DND-41 (cell line): ENCODE measurements around the gene KRTAP17-1.

Experiments used
- EZH2 ChIP-seq: IDR thresholded peaks from 3 replicates; pipeline ENCODE4 v1.6.1; 2012; ENCODE audit warnings: borderline replicate concordance, low read depth, mild to moderate bottlenecking, moderate library complexity, low read length, inconsistent platforms; ENCODE audit not compliant: severe bottlenecking
- TF ChIP-seq, protein P1 (sequence below): IDR thresholded peaks from 2 replicates; pipeline ENCODE4 v1.5.1; 2012; ENCODE audit warnings: borderline replicate concordance, low read length, moderate library complexity, mild to moderate bottlenecking; ENCODE audit not compliant: poor library complexity, severe bottlenecking; ENCODE audit errors: extremely low read depth

GRCh38 chr17:41335747-41336146 lies 20.2 kb upstream of the KRTAP17-1 start:
- TF ChIP-seq, protein P1, sequence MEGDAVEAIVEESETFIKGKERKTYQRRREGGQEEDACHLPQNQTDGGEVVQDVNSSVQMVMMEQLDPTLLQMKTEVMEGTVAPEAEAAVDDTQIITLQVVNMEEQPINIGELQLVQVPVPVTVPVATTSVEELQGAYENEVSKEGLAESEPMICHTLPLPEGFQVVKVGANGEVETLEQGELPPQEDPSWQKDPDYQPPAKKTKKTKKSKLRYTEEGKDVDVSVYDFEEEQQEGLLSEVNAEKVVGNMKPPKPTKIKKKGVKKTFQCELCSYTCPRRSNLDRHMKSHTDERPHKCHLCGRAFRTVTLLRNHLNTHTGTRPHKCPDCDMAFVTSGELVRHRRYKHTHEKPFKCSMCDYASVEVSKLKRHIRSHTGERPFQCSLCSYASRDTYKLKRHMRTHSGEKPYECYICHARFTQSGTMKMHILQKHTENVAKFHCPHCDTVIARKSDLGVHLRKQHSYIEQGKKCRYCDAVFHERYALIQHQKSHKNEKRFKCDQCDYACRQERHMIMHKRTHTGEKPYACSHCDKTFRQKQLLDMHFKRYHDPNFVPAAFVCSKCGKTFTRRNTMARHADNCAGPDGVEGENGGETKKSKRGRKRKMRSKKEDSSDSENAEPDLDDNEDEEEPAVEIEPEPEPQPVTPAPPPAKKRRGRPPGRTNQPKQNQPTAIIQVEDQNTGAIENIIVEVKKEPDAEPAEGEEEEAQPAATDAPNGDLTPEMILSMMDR: no peak
- no peak for TF ChIP-seq EZH2
